GM18508 (cell line): Measurements from ENCODE around the gene ASTN2.

Experiments
- ATAC-seq: cut with Tn5 transposase; IDR thresholded peaks from one replicate; pipeline ENCODE4 v1.9.1; 2021; ENCODE audit warnings: moderate number of reproducible peaks; ENCODE audit not compliant: insufficient read depth, unreplicated experiment

ASTN2 gene

DNA sequence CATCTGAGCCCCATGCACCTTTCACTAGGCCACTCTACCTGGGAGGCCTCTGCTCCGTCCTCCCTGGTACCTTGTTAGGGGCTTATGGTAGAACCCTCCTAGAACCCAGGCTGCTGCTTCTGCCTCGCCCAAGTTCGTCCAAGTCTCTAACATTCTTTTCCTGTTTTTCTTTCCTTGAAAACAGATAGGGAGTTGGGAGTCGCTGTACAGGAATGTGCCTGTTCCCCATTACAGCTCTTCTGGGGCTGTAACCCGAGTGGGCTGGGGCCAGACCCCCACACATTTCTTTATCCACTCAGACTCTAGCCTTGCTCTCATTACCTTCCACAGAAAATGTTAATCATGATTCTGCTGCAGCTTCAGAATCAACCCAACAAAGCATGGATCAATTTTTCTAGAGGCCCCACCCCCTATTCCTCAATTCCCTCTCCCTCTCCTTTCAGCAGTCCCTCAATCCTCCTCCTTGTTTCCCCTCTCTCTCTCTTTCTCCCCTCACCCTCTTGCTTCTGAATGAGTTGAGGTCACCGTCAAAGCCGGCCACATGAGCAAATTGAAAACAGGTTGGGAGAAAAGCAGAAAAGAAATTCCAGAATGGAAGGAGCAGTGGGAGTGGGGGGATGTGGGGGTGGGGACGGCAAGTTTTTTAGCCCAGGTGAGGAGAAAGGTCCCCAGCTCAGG is 921.5 kb downstream of the ASTN2 start:
- no peak for ATAC-seq

GRCh38 chr9:116491659-116492058 is 923.2 kb downstream of the ASTN2 start:
- no peak for ATAC-seq

DNA sequence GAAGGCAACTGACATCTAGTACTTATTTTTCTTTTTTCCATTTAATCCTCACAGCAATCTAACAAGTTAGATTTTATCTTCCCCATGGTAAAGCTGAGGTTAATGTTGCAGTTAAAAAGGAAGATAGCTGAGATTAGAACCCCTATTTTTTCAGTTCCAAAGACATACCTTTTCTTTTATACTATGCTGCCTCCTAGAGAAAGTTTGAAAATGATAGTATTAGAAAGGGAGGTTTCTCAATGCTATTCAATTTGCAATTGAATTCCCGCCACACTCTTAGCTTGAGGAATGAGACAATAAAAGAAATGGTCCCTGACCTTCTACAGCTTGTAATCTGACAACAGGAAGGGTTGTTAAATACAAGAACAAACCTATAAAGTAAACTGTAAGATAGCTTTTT is 923.6 kb downstream of the ASTN2 start:
- no peak for ATAC-seq

DNA sequence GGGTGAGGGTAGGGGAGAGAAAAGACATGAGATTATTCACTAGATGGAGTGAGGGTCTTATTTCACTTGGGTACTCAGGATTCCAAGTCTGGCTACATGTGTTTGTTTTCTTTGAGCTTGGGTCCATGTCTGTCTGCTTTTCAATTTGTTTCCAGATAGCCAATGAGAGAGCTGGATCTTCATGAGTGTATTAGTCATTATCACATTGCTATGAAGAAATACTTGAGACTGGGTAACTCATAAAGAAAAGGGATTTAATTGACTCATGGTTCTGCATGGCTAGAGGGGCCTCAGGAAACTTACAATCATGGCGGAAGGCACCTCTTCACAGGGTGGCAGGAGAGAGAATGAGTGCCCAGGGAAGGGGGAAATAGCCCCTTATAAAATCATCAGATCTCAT is 924.5 kb downstream of the ASTN2 start:
- ATAC-seq = no peak

- no peak for ATAC-seq
Measured at GRCh38 chr9:116488373-116488772, 926.5 kb downstream of the ASTN2 start.

- ATAC-seq = no peak
Measured at GRCh38 chr9:116484492-116485061, 930.3 kb downstream of the ASTN2 start.

DNA sequence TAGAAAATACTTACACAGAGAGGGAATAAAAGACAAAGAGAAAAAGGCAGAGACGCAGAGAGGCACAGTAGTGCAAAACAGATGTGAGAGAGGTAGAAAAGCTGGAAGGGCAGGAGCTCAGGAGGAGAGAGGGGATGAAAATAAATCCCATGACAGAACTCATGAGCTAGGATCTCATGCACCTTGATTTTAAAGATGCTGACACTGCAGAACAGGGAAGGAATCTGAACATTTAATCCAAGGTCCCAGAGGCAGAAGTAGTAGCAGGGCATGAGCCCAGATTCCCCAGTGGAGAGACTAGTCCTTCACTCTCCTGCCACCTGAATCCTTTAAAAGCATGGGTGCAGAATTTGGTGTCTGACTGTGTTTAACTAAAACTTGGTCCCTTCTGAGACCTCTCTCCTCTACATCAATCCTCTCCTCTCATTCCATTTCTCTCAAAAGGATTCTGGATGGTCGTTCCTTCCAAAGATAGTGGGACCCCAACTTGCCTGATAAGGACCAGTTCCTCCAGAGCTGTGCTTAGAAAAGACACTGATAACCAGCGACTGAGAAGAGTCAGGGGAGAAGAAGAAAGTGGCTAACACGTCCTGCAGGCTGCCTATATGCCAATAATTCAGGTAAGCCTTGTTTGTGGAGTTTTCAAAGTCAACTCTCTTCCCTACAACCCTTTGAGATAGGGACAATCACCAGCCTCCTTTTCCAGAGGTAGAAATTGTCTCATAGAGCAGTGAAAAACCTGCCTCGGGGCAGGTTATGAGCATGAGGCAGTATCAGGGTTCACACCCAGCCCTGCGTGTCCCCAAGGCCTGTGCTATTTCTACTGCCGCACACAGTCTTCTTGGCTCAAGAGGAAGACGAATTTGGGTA is 931.0 kb downstream of the ASTN2 start:
- ATAC-seq = no peak

GRCh38 chr9:116482740-116483139 is 932.1 kb downstream of the ASTN2 start:
- ATAC-seq = no peak

GRCh38 chr9:116480700-116481099 is 934.2 kb downstream of the ASTN2 start:
- no peak for ATAC-seq

GRCh38 chr9:116479967-116480366 is 934.9 kb downstream of the ASTN2 start:
- ATAC-seq = no peak

GRCh38 chr9:116479056-116479544 is 935.8 kb downstream of the ASTN2 start:
- ATAC-seq = no peak

DNA sequence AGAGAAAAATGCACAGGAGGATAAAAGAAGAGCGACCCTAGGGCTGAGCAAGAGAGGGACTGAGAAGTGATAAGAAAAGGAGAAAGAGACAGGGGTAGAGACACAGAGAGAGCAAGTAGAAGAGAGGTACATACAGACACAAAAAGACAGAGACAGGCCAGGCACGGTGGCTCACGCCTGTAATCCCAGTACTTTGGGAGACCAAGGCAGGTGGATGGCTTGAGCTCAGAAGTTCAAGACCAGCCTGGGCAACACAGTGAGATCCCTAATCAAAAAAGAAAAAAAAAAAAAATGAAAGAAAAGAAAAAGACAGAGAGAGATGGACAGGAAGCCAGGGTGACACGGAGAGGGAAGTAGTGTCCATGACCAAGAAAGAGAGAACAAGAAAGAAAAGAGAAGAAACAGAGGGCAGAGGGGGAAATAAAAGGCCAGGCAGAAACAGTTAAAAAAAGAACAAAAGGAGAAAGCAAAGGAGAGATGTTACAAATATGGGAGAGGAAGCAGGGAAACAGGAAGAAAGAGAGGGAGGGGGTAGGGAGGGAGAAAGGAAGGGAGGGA is 937.2 kb downstream of the ASTN2 start:
- no peak for ATAC-seq

- no peak for ATAC-seq
Measured at GRCh38 chr9:116476935-116477381, 937.9 kb downstream of the ASTN2 start.

GRCh38 chr9:116476002-116476401 is 938.9 kb downstream of the ASTN2 start:
- ATAC-seq = no peak

DNA sequence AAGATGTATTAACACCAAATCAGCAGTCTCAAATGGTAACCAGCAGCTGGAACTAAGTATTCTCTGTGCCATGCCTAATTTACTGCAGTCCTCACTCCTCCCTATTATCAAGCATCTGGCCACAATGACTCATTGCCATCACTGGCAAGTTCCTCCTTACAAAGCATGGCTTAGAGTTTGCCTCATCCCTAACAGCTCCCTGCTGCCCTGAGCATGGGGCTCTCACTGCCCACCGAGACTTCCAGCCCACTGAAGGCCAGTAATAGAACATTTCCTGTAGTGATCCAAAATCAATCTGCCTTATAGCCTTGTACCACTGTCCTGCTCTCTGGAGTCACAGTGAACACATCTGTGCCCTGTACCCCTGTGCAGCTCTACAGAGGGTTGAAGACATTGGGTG is 939.7 kb downstream of the ASTN2 start:
- ATAC-seq = no peak

DNA sequence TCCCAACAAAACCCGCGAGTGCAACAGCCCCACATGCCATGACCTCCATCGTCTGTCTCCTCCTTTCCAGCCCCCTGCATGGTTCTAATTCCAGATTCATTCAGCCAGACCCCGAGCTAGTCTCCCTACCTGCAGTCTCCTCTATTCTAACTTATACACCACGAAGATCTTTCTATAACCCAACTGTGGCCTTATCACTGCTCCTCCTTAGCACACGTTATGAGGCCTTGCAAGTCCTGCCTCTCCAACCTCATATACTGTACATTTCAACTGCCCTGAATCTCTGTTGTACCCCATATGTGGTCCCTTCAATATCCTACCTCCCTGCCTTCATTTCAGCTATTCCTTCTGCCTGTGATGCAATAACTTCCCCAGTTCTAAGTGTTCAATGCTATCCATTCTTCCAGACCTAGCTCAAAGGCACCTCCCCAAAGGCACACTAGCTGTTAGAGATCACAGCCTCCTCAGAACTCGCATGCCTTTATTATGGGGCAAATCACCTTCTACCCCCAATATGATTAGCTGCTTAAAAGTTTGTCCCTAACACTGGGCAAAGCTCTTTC is 942.8 kb downstream of the ASTN2 start:
- ATAC-seq = no peak

DNA sequence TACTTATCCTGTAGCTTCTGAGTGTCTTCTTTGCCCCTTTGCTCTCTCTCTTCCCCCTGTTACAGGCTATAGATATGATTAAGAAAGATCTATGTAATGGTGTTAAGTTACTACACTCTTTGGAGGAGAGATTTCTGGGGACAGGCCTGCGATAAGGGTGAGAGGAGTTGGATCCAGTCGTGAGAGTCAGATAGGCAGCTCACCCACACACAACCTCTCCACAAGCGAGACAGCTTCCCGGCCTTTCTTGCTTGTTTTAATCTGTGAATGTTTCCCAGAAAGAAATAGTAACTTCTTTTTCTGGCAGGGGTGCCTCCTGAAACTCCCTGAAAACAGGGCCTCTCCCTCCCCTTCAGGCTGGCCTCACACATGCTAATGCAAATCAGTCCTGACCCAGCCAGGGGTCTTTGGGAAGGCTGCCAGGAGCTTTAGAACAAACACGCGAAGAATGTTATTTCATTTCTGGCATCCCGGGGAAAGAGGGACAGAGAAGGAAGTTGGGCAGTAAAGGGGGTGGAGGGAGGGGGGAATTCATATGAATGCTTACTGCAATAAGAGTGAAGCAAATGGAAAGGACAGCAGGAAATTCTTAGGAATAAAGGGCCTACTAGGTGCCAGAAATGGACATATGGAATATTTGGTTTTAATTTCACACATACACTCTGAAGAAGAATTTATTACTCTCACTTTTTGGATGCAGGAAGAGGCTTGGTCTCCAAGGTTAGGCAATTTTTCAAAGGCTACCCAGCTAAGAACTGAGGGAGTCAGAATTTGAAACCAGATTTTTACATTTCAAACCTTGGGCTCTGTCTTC is 943.6 kb downstream of the ASTN2 start:
- no peak for ATAC-seq

DNA sequence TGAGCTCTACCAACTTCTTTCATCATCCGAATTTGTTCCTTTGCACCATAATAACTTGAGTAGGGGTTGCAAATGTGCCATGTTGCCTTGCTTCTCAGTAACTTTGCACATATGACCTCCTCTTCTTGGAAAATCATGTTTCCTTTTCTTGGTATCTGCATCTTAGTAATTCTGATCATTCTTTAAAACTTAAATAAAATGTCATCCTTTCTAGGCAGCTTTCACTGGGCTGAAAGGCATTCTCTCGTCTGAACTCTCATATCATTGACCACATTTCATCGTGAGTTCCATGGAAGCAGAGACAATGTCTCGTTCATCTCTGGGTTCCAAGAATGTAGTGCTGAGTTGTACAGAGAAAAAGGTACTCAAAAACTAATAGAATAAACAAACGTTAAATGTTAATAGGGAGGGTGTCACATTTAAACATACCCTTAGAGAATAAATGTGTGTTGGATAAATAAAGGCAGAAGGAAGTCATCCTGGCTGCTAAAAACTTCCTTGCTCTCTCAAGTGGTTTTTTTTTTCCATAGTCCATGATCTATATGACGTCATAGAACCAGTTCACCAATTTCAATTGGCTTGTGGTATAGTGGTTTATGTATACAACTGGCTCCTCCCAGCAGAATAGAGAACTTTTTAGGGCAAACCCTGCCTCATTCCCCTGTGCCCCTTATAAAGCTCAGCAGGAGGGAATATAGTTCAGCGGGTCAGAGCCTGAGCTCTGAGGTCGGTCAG is 945.9 kb downstream of the ASTN2 start:
- no peak for ATAC-seq

GRCh38 chr9:116468369-116468768 is 946.5 kb downstream of the ASTN2 start:
- ATAC-seq = no peak
